Measurements from ENCODE around the gene TRABD2B.

- TF ChIP-seq CTCF (conservative IDR thresholded peaks at IDR 0.05; ENCODE audit: low read depth, low read length): no peak
- TF ChIP-seq EZH2 (IDR thresholded peaks at IDR 0.05; ENCODE audit: borderline replicate concordance, low read depth, low read length, poor library complexity, severe bottlenecking): no peak
These were observed 224.1 kb downstream of the TRABD2B start for GRCh38 chr1:47772960-47773682.

All from A673 (cell line).